ENCODE measurements around the gene SEMA5A. TPM values are rescaled to one million over a fixed set of nuclear protein-coding genes. Genes with fewer than 3 reads are reported as not detected.

Gene SEMA5A
- total RNA-seq, 1 donor from 2014 or later: 9.3 TPM

- H3K4me3 ChIP-seq: no peak overlapping the region
- no peaks in the 10 kb centered on the region for H3K9me3 ChIP-seq
- intact Hi-C loops (cut with DNase I): no loop called here
- no peak overlapping the region for H3K27ac ChIP-seq
- no peak for DNase-seq (ENCODE audit: extremely low spot score in 2 of 2)
- TF ChIP-seq CTCF (IDR thresholded peaks at IDR 0.05) (no peak), POLR2A (IDR thresholded peaks at IDR 0.05) (no peak), POLR2AphosphoS5 (IDR thresholded peaks at IDR 0.05; ENCODE audit: insufficient read depth in 1 of 2, low read depth in 1 of 2) (no peak)
- no peaks in the 10 kb centered on the region for H3K27me3 ChIP-seq
- H3K36me3 ChIP-seq: no peaks in the 10 kb centered on the region
- no peaks in the 10 kb centered on the region for H3K4me1 ChIP-seq
These were observed 394.0 kb downstream of the SEMA5A start for GRCh38 chr5:9151684-9152427.

- Histone ChIP-seq H3K4me3 (no peak overlapping the region), H3K4me1 (no peaks in the 10 kb centered on the region), H3K9me3 (no peaks in the 10 kb centered on the region), H3K36me3 (no peaks in the 10 kb centered on the region), H3K27me3 (no peaks in the 10 kb centered on the region), H3K27ac (no peak overlapping the region)
- intact Hi-C loops (cut with DNase I): no loop called here
- DNase-seq (ENCODE audit: extremely low spot score in 2 of 2): no peak
- no peak for TF ChIP-seq POLR2AphosphoS5 (IDR thresholded peaks at IDR 0.05; ENCODE audit: insufficient read depth in 1 of 2, low read depth in 1 of 2)
- TF ChIP-seq CTCF (IDR thresholded peaks at IDR 0.05): no peak
- no peak for TF ChIP-seq POLR2A (IDR thresholded peaks at IDR 0.05)
These were observed 395.9 kb downstream of the SEMA5A start for GRCh38 chr5:9149988-9150387.

- no peak overlapping the region for H3K4me3 ChIP-seq
- no peak for TF ChIP-seq CTCF (IDR thresholded peaks at IDR 0.05)
- no peak for TF ChIP-seq POLR2AphosphoS5 (IDR thresholded peaks at IDR 0.05; ENCODE audit: insufficient read depth in 1 of 2, low read depth in 1 of 2)
- no peak for TF ChIP-seq POLR2A (IDR thresholded peaks at IDR 0.05)
- no peaks in the 10 kb centered on the region for H3K4me1 ChIP-seq
- no peaks in the 10 kb centered on the region for H3K9me3 ChIP-seq
- H3K36me3 ChIP-seq: no peaks in the 10 kb centered on the region
- H3K27me3 ChIP-seq: no peaks in the 10 kb centered on the region
- DNase-seq (ENCODE audit: extremely low spot score in 2 of 2): no peak
- intact Hi-C loops (cut with DNase I): no loop called here
- no peak overlapping the region for H3K27ac ChIP-seq
These were observed 397.6 kb downstream of the SEMA5A start for GRCh38 chr5:9148242-9148641.

- no peak for DNase-seq (ENCODE audit: extremely low spot score in 2 of 2)
- Histone ChIP-seq H3K4me1 (no peaks in the 10 kb centered on the region), H3K4me3 (no peak overlapping the region), H3K27ac (no peak overlapping the region), H3K27me3 (no peaks in the 10 kb centered on the region), H3K36me3 (no peaks in the 10 kb centered on the region), H3K9me3 (no peaks in the 10 kb centered on the region)
- TF ChIP-seq POLR2A (IDR thresholded peaks at IDR 0.05) (no peak), CTCF (IDR thresholded peaks at IDR 0.05) (no peak), POLR2AphosphoS5 (IDR thresholded peaks at IDR 0.05; ENCODE audit: insufficient read depth in 1 of 2, low read depth in 1 of 2) (no peak)
- intact Hi-C loops (cut with DNase I): no loop called here
These were observed 405.2 kb downstream of the SEMA5A start for GRCh38 chr5:9140711-9141110.

- H3K4me3 ChIP-seq: no peak overlapping the region
- no peak for DNase-seq (ENCODE audit: extremely low spot score in 2 of 2)
- H3K36me3 ChIP-seq: no peaks in the 10 kb centered on the region
- intact Hi-C loops (cut with DNase I): no loop called here
- no peaks in the 10 kb centered on the region for H3K27me3 ChIP-seq
- no peaks in the 10 kb centered on the region for H3K4me1 ChIP-seq
- TF ChIP-seq POLR2A (IDR thresholded peaks at IDR 0.05) (no peak), POLR2AphosphoS5 (IDR thresholded peaks at IDR 0.05; ENCODE audit: insufficient read depth in 1 of 2, low read depth in 1 of 2) (no peak), CTCF (IDR thresholded peaks at IDR 0.05) (no peak)
- H3K27ac ChIP-seq: no peak overlapping the region
- H3K9me3 ChIP-seq: no peaks in the 10 kb centered on the region
These were observed 405.7 kb downstream of the SEMA5A start for GRCh38 chr5:9140202-9140601.
